GM12874 (cell line): ENCODE measurements around the gene NPAS2.

ENCODE experiments used
- CTCF ChIP-seq: IDR thresholded peaks from 2 replicates; pipeline ENCODE4 v1.5.1; 2011; ENCODE audit warnings: low read depth, mild to moderate bottlenecking, control low read depth, low read length, moderate library complexity; ENCODE audit not compliant: insufficient read depth

The NPAS2 gene

GRCh38 chr2:100969998-100970397 is 150.1 kb downstream of the NPAS2 start:
- no peak for TF ChIP-seq CTCF

GRCh38 chr2:100971221-100971620 is 151.3 kb downstream of the NPAS2 start:
- no peak for TF ChIP-seq CTCF

- no peak for TF ChIP-seq CTCF
Observed at GRCh38 chr2:100972452-100972851, 152.5 kb downstream of the NPAS2 start.

GRCh38 chr2:100974712-100975520 is 155.0 kb downstream of the NPAS2 start:
- TF ChIP-seq CTCF: no peak

- TF ChIP-seq CTCF: no peak
Observed at GRCh38 chr2:100975521-100975785, 155.5 kb downstream of the NPAS2 start.

- TF ChIP-seq CTCF: no peak
Observed at GRCh38 chr2:100976061-100976460, 156.1 kb downstream of the NPAS2 start.

GRCh38 chr2:100976645-100977391 is 156.9 kb downstream of the NPAS2 start:
- no peak for TF ChIP-seq CTCF
